Femur (tissue), 1 donor: ENCODE data around the gene SPOCK1.
"Not testable (repeated sequence)": the region's sequence is repeated elsewhere in the genome, so short reads cannot be mapped to it uniquely, and the experiment has no call there.

ENCODE experiments used
- DNase-seq: peaks from one replicate; pipeline ENCODE4 v3.0.0-alpha.2; 2017

The SPOCK1 gene

GRCh38 chr5:137393196-137393993 lies 105.7 kb downstream of the SPOCK1 start:
- no peak for DNase-seq

GRCh38 chr5:137392261-137392660 lies 106.9 kb downstream of the SPOCK1 start:
- no peak for DNase-seq

GRCh38 chr5:137391044-137391443 lies 108.1 kb downstream of the SPOCK1 start:
- not testable (repeated sequence) for DNase-seq

GRCh38 chr5:137389042-137389441 lies 110.1 kb downstream of the SPOCK1 start:
- no peak for DNase-seq

- no peak for DNase-seq
Measured at GRCh38 chr5:137385064-137385463, 114.1 kb downstream of the SPOCK1 start.

GRCh38 chr5:137383909-137384308 lies 115.2 kb downstream of the SPOCK1 start:
- no peak for DNase-seq

GRCh38 chr5:137381555-137381954 lies 117.6 kb downstream of the SPOCK1 start:
- no peak for DNase-seq

GRCh38 chr5:137379555-137380286 lies 119.4 kb downstream of the SPOCK1 start:
- no peak for DNase-seq

GRCh38 chr5:137375741-137376526 lies 123.2 kb downstream of the SPOCK1 start:
- no peak for DNase-seq

- no peak for DNase-seq
Measured at GRCh38 chr5:137374110-137374714, 124.9 kb downstream of the SPOCK1 start.

- DNase-seq, result no peak
Measured at GRCh38 chr5:137372773-137373160, 126.4 kb downstream of the SPOCK1 start.

- no peak for DNase-seq
Measured at GRCh38 chr5:137372016-137372772, 126.9 kb downstream of the SPOCK1 start.

- no peak for DNase-seq
Measured at GRCh38 chr5:137370096-137371071, 128.7 kb downstream of the SPOCK1 start.

GRCh38 chr5:137368651-137369050 lies 130.5 kb downstream of the SPOCK1 start:
- no peak for DNase-seq

- DNase-seq, result no peak
Measured at GRCh38 chr5:137367951-137368350, 131.2 kb downstream of the SPOCK1 start.

GRCh38 chr5:137366526-137366925 lies 132.6 kb downstream of the SPOCK1 start:
- no peak for DNase-seq

- DNase-seq, result no peak
Measured at GRCh38 chr5:137365126-137365865, 133.8 kb downstream of the SPOCK1 start.

- no peak for DNase-seq
Measured at GRCh38 chr5:137361280-137361679, 137.8 kb downstream of the SPOCK1 start.

- no peak for DNase-seq
Measured at GRCh38 chr5:137360607-137361006, 138.5 kb downstream of the SPOCK1 start.

- DNase-seq, result no peak
Measured at GRCh38 chr5:137359941-137360340, 139.2 kb downstream of the SPOCK1 start.
